Thyroid gland (tissue), 4 donors: ENCODE data around the gene FMO1.

ENCODE experiments used
- POLR2A ChIP-seq, 2 donors: fragments of 450-650 bp; IDR thresholded peaks; one replicate each; pipeline ENCODE4 v1.6.1; 2017; ENCODE audit warnings: antibody characterized with exemption in 2 of 2, mild to moderate bottlenecking in 2 of 2, moderate library complexity in 1 of 2
- TF ChIP-seq, protein P1 (sequence below), 6 experiments: fragments of 200-600 bp in 3 of 6; fragments of 450-650 bp in 3 of 6; sonication (generic) in 3 of 6; IDR thresholded peaks; one replicate each; pipeline ENCODE4 v1.5.1; 2016 to 2019; ENCODE audit warnings: antibody characterized with exemption in 6 of 6, mild to moderate bottlenecking in 2 of 6, inconsistent platforms in 1 of 6, moderate library complexity in 1 of 6

DNA sequence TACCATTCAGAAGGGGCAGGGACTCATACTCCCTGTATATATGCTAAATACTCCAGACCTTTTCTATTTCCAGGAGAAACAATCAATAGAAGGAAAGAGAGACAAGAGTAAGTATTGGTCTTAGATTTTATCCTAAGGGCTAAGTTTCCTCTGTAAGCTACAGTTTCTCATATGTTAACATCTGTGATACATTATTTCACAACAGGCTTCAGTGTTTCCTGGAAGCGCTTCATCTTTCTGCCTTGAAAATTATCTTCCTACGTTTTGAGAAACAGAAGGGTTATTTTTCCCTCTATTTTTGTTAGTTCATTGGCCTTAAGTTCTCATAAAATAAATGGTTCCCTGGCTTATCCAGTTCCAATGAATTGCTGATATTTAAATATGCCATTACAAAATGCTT, 15.6 kb downstream of the FMO1 start:
- no peak for TF ChIP-seq POLR2A (IDR thresholded peaks at IDR 0.05)
- TF ChIP-seq, protein P1, sequence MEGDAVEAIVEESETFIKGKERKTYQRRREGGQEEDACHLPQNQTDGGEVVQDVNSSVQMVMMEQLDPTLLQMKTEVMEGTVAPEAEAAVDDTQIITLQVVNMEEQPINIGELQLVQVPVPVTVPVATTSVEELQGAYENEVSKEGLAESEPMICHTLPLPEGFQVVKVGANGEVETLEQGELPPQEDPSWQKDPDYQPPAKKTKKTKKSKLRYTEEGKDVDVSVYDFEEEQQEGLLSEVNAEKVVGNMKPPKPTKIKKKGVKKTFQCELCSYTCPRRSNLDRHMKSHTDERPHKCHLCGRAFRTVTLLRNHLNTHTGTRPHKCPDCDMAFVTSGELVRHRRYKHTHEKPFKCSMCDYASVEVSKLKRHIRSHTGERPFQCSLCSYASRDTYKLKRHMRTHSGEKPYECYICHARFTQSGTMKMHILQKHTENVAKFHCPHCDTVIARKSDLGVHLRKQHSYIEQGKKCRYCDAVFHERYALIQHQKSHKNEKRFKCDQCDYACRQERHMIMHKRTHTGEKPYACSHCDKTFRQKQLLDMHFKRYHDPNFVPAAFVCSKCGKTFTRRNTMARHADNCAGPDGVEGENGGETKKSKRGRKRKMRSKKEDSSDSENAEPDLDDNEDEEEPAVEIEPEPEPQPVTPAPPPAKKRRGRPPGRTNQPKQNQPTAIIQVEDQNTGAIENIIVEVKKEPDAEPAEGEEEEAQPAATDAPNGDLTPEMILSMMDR (IDR thresholded peaks at IDR 0.05), result no peak
